Activated CD4-positive, alpha-beta T cell treated with anti-CD3 and anti-CD28 coated beads, Interleukin-2, amount 50 U/mL, for 16 hours (primary cell): ENCODE data around the gene KIF21B.
A peak's percentile ranks its signal among the peaks of the same experiment; 100 is the strongest.

Experiments
- DNase-seq: peaks from one replicate; pipeline ENCODE4 v3.0.0-alpha.2; 2020

The KIF21B gene

DNA sequence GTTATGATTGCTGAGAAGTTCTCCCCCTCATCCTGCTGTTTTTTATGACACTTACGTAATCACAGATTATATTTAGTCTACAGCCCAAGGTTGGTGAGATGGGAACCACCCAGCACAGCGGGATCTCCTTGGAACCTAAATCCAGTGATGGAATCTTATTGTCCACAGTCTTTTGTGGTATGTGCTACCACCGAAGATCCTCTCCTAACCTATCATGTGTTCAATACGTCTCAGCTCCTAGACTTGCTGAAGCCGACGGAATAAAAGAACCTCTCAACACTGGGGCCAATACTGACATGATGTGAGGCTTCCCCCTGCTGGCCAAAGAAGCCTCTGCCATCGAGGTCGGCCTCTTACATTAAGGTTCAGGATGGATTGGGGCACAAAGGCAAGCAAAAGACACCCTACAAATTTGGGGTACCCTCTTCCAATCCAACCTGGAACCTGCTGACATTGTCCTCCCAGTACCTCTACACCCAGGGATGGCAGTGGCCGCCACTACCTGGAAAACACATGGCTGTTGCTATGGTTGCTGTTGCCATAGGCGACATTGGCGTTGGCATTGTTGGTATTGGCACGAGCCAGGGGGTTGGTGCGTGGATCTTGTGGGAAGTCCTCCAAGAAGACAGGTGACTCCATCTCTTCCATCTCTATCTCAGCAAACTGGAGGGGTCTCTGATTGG is 19.4 kb upstream of the KIF21B start:
- DNase-seq: peak; percentile 72

DNA sequence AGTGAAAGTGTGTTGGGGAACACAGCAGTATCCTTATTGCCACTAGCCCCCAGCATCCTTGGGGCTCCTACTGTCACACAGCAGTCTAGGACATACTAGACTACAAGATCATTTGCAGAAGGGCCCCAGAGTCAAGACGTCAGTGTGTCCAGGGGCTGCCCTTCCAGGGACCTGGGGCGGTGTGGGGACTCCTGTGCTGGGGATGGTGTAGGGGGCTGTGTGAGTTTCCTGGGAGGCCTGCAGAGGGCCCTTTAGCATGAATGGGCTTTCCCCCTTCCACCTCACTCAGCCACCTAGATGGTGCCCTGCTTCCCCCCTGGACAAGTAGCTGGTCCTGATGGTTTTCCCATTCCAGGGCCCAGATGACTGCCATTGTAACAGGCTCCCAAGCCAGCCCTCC is 17.5 kb upstream of the KIF21B start:
- DNase-seq: no peak

DNA sequence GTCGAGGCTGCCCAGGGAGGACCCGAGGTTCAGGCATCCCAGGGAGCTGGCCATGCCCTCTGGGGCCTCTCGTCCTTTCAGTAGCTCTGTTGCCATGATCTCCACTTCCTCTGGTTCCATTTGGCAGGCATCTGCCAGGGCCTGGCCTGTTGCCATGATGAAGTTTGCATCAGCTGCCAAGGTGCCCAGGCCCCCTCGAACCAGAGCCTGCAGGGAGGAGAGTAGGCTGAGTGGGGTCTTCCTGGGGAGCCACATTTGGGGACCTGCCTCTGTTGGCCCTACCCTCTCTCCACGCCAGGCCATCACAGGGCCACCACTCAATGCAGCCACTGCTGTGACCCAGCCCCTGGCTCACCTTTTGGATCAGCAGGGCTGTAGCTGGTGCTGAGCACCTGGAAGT is 16.4 kb upstream of the KIF21B start:
- no peak for DNase-seq

DNA sequence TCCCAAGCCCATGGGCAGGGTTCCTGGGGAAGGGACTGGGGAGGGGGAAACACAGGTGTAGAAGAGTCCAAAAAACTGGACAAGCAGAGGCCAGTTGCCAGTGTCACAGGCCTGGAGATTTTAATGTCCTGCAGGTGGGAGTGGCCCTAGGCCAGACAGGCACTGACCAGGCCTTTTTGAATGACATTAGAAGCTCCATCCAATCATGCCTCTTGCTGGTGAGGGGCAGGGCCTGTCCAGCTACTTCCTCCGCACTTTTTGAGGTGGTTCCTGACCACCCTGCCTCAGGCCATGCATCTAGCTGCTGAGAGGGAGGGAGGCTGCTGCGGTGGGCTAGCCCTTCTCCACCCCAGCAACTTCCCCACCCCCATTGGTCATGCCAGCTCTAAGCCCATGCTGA is 15.9 kb upstream of the KIF21B start:
- DNase-seq: no peak

DNA sequence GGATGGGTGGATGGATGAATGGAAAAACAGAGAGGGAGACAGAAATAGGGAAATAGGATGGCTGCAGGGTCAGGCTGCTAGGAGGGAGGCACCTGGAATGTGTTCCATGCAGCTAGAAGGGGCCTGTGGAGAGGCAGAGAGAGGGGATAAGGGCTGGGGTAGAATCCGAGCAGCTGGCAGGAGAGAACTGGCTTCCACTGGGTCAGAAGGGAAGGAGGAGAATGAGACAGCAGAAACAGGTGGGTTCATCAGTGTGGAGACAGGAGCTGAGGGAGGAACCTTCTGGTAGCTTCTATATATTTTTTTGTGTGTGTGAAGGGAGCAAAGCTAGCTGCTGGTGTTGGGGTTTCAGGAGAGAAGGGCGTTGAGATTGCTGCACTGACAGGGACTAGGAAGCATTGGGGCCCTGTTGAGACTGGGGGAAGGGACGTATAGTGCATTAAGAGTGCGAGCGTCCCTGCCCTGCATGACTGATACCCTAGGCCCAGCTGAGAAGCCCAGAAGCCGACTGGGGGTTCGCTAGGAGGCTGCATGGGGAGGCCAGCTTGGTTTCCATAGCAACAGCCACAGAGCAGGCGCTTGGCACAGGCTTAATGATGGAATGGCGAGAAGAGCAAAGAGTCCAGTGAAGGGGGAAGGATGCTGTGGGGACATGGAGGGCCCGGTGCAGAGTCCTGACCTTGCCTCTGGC is 14.8 kb upstream of the KIF21B start:
- no peak for DNase-seq

DNA sequence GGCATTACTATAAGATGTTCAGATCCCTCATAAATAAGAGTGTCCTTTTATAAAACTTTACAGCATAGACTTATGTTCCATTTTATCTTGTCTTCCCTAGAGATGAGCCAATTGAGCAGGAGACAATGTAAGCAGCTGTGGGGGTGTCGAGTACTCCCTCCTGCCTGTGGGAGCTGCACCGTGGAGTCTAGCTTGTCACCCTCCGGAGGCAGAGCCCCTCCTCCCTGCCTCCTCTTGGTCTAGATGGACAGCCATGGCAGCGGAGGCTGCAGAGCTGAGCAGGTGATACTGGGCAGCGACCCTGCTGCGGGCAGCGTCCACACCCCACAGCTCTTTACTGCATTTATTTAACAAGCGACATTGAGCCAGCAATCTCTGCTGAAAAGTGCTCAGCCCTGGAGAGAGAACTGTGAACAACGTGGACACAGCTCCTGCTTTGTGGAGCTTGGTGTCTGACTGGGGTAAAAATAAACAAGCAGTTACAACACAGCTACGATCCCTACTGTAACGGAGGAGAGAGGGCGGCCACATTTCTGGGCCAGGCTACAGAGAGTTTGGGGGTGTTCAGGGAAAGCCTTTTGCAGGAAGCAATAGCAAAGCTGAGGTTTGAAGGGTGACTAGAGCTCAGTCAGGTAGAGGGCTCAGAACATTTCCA is 12.8 kb upstream of the KIF21B start:
- DNase-seq: no peak

DNA sequence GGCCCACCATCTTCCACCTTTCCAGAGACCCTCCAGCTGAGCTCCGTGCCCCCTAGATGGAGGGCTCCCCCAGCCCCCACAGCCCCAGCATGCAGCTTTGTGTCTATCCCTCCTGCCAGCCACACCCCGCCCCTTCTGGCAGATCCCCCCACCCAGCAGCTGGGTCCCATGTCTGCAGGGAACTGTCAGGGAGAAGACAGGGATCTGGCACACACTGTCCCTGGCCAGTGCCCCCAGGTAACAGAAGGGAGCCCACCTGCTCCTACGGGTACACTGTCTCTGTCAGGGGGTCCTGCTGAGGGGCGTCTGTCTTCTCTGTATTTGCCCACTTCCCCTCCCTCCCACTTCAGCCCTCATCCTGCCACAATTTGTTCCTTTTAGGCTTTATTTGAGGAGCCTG is 11.2 kb upstream of the KIF21B start:
- DNase-seq: no peak

DNA sequence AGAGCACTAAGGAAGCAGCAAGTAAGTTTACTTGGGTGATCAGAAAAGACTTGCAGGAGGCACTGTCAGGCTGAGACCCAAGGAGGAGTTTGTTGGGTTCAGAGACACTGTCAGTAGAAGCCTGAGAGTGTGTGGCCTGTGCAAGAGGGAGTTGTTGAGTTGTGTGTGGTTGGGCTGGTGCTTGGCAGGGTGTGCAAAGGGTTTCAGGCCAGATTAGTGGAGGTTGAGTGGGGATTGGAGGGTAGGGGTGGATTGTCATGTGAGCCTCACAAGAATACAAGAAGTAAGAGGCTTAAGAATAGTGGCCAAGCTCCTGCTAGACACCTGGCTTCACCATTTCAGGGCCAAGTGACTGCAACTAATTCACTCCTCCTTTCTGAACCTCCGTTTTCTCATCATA is 8.9 kb upstream of the KIF21B start:
- no peak for DNase-seq

DNA sequence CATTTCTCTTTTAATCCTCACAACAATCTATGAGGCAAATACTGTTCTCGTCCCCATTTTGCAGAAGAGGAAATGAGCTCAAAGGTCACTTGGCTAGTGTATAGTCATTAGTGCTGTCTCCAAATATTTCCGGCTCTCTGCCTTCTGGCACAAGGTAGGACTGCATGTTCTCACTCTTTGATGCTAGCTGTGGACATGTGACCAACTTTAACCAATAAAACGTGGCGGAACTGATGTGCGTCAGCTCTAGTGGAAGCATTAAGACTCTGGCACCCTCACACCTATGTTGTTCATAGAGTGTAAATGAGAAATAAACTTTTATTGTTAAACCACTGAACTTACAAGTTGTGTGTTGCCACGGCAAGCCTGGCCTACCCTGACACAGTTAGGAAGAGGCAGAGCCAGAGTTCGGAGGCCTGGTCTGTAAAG is 5.0 kb upstream of the KIF21B start:
- no peak for DNase-seq

DNA sequence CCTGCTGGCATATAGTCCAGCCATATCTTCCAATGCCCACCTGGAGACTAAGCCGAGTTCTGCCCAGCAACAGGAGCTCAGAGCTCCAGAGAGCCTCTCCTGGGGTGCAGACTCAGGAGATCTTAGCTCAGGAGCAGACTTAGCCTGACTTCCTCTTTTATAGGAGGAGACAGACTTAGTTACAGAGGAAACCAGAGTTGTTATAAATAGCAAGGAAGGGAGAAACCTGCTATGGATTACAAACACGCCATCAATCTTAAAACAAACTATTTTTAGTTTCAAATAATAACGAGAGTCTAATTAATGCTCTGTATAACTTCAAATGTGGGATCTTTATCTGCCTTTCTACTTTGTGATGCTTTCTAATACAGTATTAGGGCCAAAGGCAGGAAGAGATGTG is 3.3 kb upstream of the KIF21B start:
- no peak for DNase-seq

DNA sequence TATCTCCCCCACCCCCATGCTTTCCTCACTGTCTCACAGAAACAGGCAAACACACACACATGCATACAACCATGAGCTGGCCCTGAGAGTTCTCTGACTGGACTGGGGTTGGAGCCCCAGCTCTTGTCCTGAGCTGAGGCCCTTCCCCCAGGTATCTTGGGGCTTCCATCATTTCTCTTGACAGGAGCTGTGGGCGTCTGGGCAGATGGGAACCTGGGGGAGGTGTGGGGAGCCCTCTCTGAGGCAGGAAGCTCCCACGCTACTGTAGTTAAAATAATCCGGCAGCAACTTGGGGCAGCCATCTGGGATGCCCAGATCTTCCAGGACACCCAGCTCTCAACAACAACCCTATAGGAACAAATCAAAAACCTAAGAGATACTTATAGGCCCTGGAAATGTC is 2.7 kb upstream of the KIF21B start:
- no peak for DNase-seq

DNA sequence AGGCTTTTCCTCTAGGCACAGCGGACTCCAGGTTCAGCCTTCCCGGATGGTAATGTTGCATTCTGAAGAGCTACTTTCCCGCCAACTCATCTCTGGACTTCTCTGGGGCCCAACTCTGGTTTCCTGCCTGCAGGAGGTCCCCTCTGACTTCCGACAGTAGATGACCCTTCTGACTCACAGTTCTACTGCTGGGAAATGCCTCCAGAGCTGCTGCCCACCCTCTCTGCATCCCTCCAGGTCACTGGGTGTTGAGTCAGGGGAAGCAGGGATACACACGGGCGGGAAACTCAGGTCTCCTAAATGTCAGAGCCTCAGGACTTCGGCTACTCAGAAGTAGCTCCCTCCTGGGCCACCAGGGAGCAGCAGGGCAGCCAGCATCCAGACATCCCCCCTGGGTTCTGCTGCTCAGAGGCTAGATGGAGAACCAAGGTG is 2.1 kb upstream of the KIF21B start:
- peak; percentile 80 for DNase-seq

DNA sequence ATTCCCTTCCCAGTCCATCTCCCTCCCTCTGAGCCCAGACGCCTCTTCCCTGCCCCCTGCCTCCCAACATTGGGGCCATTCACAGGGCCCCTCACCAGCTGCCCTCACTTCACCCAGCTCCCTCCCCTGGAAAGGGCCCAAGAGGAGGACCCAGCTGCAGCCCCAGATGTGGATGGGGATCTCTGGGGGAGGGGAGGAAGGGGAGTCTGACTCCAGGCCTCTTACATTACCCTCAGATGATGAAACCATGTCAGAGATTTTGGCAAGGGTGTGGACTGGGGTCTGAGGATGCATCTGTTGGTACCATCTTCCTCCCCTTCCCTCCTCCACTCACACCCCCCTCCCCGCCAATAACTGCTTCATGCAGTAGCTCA is 1.1 kb upstream of the KIF21B start:
- DNase-seq: no peak

DNA sequence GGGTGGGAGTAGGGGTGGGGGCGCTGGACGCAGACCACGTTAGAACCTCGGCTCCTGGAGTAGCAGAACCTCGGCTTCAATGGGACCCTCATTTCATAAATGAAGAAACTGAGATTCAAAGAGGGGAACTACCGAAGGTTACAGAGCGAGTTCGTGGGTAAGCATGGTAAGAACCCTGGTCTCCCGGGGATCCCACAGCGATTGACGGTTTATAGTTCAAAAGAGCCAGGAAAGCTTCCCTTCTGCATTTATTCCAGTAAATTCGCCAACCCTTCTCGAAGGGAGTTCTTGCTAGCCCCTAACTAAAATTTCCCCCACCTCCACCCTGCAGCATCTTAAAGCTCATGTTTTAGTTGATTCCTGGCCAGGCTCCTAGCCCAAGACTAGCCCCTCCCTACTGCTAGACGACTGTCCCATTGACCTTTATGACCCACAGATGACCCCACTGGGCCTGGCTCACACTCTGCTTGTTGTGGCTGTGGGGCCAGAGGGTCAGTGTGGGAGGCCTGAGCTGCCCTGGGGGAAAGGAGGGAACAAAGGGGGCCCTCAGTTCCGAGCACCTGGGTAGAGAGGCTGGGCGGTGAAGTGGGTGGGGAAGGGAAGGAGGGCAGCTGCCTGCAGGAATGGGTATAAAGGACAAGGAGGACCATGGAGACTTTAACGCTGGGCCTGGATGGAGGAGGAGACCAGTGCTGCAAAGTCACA is 558 bp upstream of the KIF21B start:
- DNase-seq: no peak

DNA sequence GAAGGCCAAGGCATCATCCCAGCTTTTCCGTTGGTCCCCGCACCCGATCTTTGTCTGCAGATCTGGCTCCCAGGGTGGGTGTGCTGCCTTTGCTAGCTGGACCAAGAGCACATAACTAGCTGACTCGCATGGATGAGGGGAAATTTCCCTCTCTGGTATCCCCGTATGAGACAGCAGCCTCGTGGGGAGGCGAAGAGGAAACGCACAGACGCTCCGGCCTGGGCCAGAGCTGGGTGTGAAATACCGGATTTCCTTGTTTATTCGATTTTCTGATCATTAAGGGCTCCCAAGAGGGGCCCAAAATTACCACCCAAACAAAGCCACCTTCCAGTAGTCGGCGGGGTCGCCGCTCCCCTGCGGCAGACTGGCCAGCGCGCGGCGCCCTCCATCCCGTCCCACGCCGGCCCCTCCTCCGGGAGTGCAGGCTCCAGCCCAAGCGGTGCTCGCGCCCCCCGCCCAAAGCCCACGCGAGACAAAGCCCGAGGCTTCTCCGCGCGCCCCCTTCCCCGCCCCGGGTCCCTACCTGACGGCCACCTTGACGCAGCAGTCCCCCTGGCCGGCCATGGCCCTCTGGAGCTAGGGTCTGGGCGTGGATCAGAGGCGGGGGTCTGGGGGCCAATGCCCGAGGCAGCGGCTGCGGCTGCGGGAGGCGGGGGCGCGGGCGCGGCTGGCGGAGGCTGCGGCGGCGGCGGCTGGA is 546 bp downstream of the KIF21B start:
- DNase-seq: peak; percentile 55

DNA sequence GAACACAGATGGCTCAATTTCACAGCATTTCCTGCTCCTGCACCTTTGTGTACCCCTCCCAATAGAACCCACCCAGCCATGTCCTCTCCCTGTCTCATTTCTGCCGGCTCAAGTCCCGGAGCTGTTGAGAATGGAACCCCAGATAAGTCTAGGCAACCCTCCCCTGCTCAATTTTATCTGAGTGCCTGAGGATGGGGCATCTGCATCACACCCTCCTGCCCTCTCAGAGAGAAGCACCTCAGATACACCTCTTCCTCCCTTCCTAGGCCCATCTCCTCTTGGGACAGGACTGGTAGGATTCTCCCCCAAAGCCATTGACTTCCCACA is 1.1 kb downstream of the KIF21B start:
- no peak for DNase-seq

DNA sequence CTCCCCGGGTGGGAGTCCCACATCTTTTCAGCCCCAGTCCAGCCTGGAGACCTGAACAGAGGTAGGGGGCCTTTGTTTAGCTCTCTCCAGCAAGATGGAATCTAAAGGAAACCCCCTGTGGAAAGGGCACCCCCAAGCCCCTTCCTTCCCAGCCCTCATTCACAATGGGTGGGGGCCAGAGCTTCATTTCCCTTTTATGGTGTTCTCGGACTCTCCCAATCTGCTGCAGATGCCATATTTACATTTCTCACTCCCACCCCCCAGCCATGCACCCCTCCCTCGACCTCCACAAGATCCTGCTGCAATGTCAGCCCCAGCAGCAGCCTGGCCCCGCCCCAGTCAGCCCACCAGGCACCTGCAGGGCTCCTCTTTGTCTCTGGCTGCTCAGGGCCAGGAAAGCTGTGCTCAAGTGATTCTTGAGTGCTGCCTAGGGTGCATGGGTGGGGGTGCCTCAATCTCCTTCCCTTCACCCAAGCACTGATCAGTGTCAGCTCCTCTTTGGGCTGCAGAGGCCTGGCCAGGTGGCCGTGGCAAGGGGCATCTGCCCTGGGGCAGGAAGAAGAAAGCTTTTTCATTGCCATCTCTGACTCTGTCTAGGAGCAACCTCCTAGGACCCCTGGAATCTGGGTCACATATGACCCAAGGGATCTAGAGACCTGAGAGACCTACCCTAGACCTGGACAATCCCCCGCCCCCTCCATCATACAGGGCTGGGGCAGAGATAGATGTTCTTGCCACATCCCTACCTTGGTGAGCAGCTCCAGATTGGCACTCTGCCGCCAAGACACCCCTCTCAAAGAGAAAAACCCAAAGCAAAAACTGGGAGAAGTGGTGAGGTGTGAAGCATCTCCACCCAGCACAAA is 1.7 kb downstream of the KIF21B start:
- no peak for DNase-seq

DNA sequence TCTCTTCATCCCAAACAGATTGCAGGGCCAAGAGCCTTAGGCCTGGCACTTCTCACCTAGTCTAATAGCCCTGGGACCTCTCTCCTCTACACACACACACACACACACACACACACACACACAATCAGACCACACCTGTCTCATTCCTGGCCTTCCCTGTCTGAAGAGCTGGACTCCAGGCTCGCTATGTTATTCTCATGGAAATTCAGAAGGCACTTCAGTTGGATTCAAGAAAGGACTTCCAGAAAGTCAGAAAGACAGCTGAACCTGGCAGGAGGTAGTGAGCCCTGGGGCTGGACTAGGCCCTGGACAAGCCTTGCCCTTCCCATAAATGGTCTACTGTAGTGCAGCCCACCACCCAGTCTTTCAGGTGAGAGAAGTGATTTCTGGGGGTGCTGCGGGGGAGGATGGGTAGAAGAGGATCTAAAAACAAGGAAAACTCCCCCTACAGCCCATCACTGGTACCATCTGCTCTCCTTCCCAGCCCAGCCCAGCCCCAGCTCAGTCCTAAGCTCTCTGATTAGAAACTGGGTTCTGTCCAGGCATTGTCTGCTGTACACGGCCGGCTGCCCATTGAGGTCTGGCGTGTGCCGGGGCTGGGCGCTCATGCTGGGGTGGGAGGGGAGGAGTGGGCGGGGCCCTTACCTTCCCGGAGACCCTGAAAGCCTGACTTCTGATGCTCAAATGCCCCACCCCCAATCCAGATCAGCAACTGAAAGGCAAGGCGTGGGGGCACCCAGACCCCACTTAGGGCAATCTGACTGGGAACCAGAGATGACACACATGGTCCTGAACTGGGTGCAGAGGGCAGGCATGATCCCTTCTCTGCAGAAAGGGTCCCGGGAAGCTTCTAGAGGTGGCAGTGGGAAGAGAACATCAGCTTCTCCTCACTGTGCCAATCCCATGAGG is 2.5 kb downstream of the KIF21B start:
- peak; percentile 53 for DNase-seq

DNA sequence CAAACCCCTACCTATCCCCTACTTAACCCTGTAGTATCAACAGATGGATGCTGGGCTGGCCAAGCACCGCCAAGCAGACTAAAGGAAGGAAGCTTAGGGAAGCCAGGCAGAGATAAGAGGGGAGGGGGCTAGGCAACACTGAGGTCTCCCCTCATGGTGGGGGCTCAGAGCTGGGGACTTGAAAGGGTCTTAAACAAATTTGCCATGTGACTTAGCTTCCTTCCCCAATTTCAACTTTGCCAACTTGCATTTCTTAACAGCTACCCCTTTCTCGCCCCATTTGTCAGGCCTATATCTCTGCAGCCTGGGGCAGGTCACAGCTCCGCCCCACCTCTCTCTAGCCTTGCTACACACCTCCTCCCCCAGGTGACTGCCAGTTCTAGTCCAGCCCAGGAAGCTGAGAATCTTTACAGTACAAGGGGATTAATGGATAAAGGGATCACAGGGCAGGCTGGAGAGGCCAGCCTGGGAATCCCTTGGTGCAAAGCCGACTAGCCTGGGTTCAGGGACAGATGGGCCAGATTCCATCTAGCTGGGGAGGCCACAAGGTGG is 3.4 kb downstream of the KIF21B start:
- peak; percentile 66 for DNase-seq

DNA sequence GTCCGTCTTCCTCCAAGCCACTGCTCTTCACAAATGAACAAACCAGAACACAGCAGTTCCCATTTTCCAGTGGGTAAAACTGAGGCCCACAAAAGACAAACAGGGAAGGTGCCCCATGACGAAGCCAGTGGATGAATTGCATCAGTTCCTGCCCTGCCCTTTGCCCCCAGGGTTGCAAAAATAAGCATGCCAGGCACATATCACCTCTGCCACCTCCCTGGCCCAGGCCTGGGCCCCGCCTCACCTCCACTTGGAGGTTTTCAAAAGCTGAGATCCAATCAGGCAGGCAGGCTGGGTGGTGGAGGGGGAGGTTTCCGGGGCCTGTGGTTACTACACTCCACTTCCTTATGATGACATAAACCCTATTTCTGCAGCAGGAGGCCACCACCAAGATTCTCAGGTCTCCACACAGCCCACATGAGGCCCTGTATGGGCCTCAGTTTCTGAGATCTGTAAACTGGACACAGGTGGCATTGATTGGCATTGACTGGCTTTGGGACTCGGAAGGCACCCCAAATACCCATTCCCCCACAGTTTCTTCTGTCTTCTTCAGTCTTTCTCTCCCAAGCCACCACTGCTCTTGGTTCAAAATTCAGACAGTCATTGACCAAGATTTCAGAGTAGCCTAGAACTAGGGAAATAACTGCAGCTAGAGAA is 4.1 kb downstream of the KIF21B start:
- peak; percentile 98 for DNase-seq
